GM23338 (cell line): Measurements from ENCODE around the gene TAGLN3.

Experiments
- CREB1 ChIP-seq: fragments of 250-450 bp; sonication (Bioruptor Pico); IDR thresholded peaks from 2 replicates; pipeline ENCODE4 v1.5.0; 2020; ENCODE audit warnings: low read depth, mild to moderate bottlenecking, moderate library complexity
- CTCF ChIP-seq, 2 experiments: fragments of 200-600 bp in 1 of 2; sonication (generic) in 1 of 2; conservative IDR thresholded peaks; 2 replicates each; pipeline versions ENCODE4 v1.5.1 to v1.6.1; 2016 to 2017; ENCODE audit warnings: antibody characterized with exemption in 2 of 2, low read depth in 2 of 2, mild to moderate bottlenecking in 2 of 2, moderate library complexity in 1 of 2
- EZH2 ChIP-seq: fragments of 200-600 bp; sonication (generic); IDR thresholded peaks from one replicate; pipeline ENCODE4 v1.8.0; 2017; ENCODE audit warnings: antibody characterized with exemption, mild to moderate bottlenecking, low read depth; ENCODE audit not compliant: unreplicated experiment
- EZH2phosphoT487 ChIP-seq: fragments of 200-600 bp; sonication (generic); IDR thresholded peaks from one replicate; pipeline ENCODE4 v1.8.1; 2018; ENCODE audit warnings: antibody characterized with exemption; ENCODE audit not compliant: unreplicated experiment
- JUNB ChIP-seq: IDR thresholded peaks from one replicate; pipeline ENCODE4 v1.6.1; 2016; ENCODE audit warnings: antibody characterized with exemption; ENCODE audit not compliant: unreplicated experiment
- POLR2AphosphoS5 ChIP-seq: IDR thresholded peaks from 2 replicates; pipeline ENCODE4 v1.6.1; 2016; ENCODE audit warnings: antibody characterized with exemption, low read depth
- REST ChIP-seq: IDR thresholded peaks from one replicate; pipeline ENCODE4 v1.6.1; 2018; ENCODE audit warnings: antibody characterized with exemption; ENCODE audit not compliant: unreplicated experiment
- ZNF114 ChIP-seq: fragments of 250-450 bp; sonication (Bioruptor Pico); IDR thresholded peaks from 2 replicates; pipeline ENCODE4 v1.5.0; 2020; ENCODE audit warnings: mild to moderate bottlenecking, moderate library complexity
- ZNF331 ChIP-seq: fragments of 250-450 bp; sonication (Bioruptor Pico); IDR thresholded peaks from 2 replicates; pipeline ENCODE4 v1.5.0; 2020; ENCODE audit warnings: low read depth, mild to moderate bottlenecking, moderate library complexity
- ZNF462 ChIP-seq: fragments of 250-450 bp; sonication (Bioruptor Pico); IDR thresholded peaks from 2 replicates; pipeline ENCODE4 v1.5.0; 2020; ENCODE audit warnings: mild to moderate bottlenecking, moderate library complexity

GRCh38 chr3:111993038-111993437 is 5.7 kb upstream of the TAGLN3 start:
- no peak for TF ChIP-seq CTCF (conservative IDR thresholded peaks at IDR 0.05; ENCODE audit: low read depth in 2 of 2)
- TF ChIP-seq CREB1 = no peak
- TF ChIP-seq EZH2phosphoT487 = no peak
- no peak for TF ChIP-seq REST
- no peak for TF ChIP-seq EZH2
- no peak for TF ChIP-seq POLR2AphosphoS5
- TF ChIP-seq ZNF114 (CRISPR knock-in tag) = no peak
- no peak for TF ChIP-seq ZNF331 (CRISPR knock-in tag)
- no peak for TF ChIP-seq ZNF462 (CRISPR knock-in tag)
- no peak for TF ChIP-seq JUNB
